B cell (primary cell): ENCODE data around the gene SEC31B. TPM values are rescaled to one million over a fixed set of nuclear protein-coding genes. Genes with fewer than 3 reads are reported as not detected.

Experiments used
- ATAC-seq: fragments of 200-7000 bp; cut with Tn5 transposase; one replicate; pipeline ENCODE4 v1.10.0; 2021; ENCODE audit warnings: low read depth, mild to moderate bottlenecking, moderate number of reproducible peaks, moderate library complexity
- CTCF ChIA-PET: fragments of 350-600 bp; sonication (Branson Sonifier 250); formaldehyde crosslinking; loops from one replicate; lab custom pipeline; 2021; ENCODE audit warnings: antibody characterized with exemption, inconsistent platforms; lab: Charles Lee
- POLR2A ChIA-PET: fragments of 350-600 bp; sonication (Branson Sonifier 250); formaldehyde crosslinking; loops from one replicate; lab custom pipeline; 2021; ENCODE audit warnings: antibody characterized with exemption; lab: Charles Lee
- DNase-seq: peaks from one replicate; pipeline ENCODE4 v3.0.0; 2013
- H2AFZ ChIP-seq: 2 replicates; pipeline ENCODE4 v1.6.1; 2012; ENCODE audit warnings: mild to moderate bottlenecking, low read depth, low read length; ENCODE audit not compliant: insufficient read depth, poor library complexity, severe bottlenecking
- H3K27ac ChIP-seq, 2 donors: 1 replicate in 1 of 2; 2 replicates in 1 of 2; pipeline ENCODE4 v1.5.1; 2012 to 2013; ENCODE audit warnings: low read length in 2 of 2, mild to moderate bottlenecking in 2 of 2, moderate library complexity in 1 of 2
- H3K27me3 ChIP-seq, 4 experiments: fragments of 200-600 bp in 1 of 4; sonication (generic) in 1 of 4; replicated peaks in 1 of 4; 1 replicate in 2 of 4; 2 replicates in 2 of 4; pipeline versions ENCODE4 v1.6.1 to v1.7.0; 2013 to 2016; ENCODE audit warnings: low read length in 3 of 4, mild to moderate bottlenecking in 2 of 4, mixed read lengths in 1 of 4, moderate library complexity in 1 of 4; ENCODE audit not compliant: insufficient read depth in 4 of 4, control insufficient read depth in 3 of 4; ENCODE audit errors: control extremely low read depth in 1 of 4
- H3K36me3 ChIP-seq, 2 experiments: replicated peaks in 1 of 2; 1 replicate in 1 of 2; 2 replicates in 1 of 2; pipeline versions ENCODE4 v1.6.1 to v1.7.1; 2013; ENCODE audit warnings: low read length in 1 of 2; ENCODE audit not compliant: insufficient read depth in 2 of 2, control insufficient read depth in 1 of 2; ENCODE audit errors: control extremely low read depth in 1 of 2, extremely low read depth in 1 of 2
- H3K4me1 ChIP-seq, 2 donors: fragments of 200-600 bp in 1 of 2; sonication (generic) in 1 of 2; 1 replicate in 1 of 2; 2 replicates in 1 of 2; pipeline versions ENCODE4 v1.5.1 to v1.6.1; 2013 to 2017; ENCODE audit warnings: low read length in 2 of 2; ENCODE audit not compliant: control insufficient read depth in 2 of 2, insufficient read depth in 2 of 2
- H3K4me2 ChIP-seq: replicated peaks from 2 replicates; pipeline ENCODE3; 2012; ENCODE audit warnings: mild to moderate bottlenecking, low read depth, low read length; ENCODE audit not compliant: poor library complexity, severe bottlenecking
- H3K4me3 ChIP-seq, 5 experiments: fragments of 200-600 bp in 1 of 5; sonication (generic) in 1 of 5; 1 replicate in 3 of 5; 2 replicates in 2 of 5; pipeline versions ENCODE4 v1.5.1 to v1.7.0; 2011 to 2016; ENCODE audit warnings: low read length in 4 of 5, mild to moderate bottlenecking in 4 of 5, low read depth in 2 of 5, control low read depth in 1 of 5, moderate library complexity in 1 of 5; ENCODE audit not compliant: insufficient read depth in 1 of 5; ENCODE audit errors: control extremely low read depth in 1 of 5, extremely low read depth in 1 of 5
- H3K79me2 ChIP-seq: fragments of 200-600 bp; sonication (generic); one replicate; pipeline ENCODE4 v1.6.0; 2016; ENCODE audit warnings: low read length; ENCODE audit not compliant: control insufficient read depth, insufficient read depth
- H3K9ac ChIP-seq: fragments of 200-600 bp; sonication (generic); 2 replicates; pipeline ENCODE4 v1.6.1; 2017; ENCODE audit warnings: mild to moderate bottlenecking, low read length, moderate library complexity
- H3K9me3 ChIP-seq, 3 donors: one replicate each; pipeline versions ENCODE4 v1.6.1 to v1.7.1; 2013; ENCODE audit warnings: low read length in 2 of 3; ENCODE audit not compliant: control insufficient read depth in 2 of 3, insufficient read depth in 1 of 3; ENCODE audit errors: control extremely low read depth in 1 of 3
- H4K20me1 ChIP-seq: 2 replicates; pipeline ENCODE4 v1.6.0; 2012; ENCODE audit warnings: mild to moderate bottlenecking, low read length; ENCODE audit not compliant: insufficient read depth, control insufficient read depth, poor library complexity, severe bottlenecking
- H3K27ac Mint-ChIP-seq: one replicate; pipeline ENCODE4 v1.8.0; 2021; ENCODE audit warnings: mixed read lengths
- H3K27me3 Mint-ChIP-seq: one replicate; pipeline ENCODE4 v1.8.0; 2021; ENCODE audit warnings: mixed read lengths
- H3K4me1 Mint-ChIP-seq: one replicate; pipeline ENCODE4 v1.8.0; 2021; ENCODE audit warnings: mixed read lengths
- H3K4me3 Mint-ChIP-seq: one replicate; pipeline ENCODE4 v1.8.0; 2021; ENCODE audit warnings: mixed read lengths
- H3K9me3 Mint-ChIP-seq: one replicate; pipeline ENCODE4 v1.8.0; 2022; ENCODE audit warnings: mixed read lengths; ENCODE audit not compliant: insufficient read depth
- CTCF ChIP-seq: fragments of 200-600 bp; IDR thresholded peaks from one replicate; pipeline ENCODE4 v1.8.0; 2022; ENCODE audit warnings: antibody characterized with exemption, mild to moderate bottlenecking
- EZH2 ChIP-seq: IDR thresholded peaks from 2 replicates; pipeline ENCODE4 v1.6.1; 2012; ENCODE audit warnings: borderline replicate concordance, low read depth, mild to moderate bottlenecking, moderate library complexity, low read length; ENCODE audit not compliant: insufficient read depth, poor library complexity, severe bottlenecking
- WGBS: methylation state at CpG from one replicate; pipeline ENCODE4 v1.1.5; 2013; ENCODE audit warnings: missing lambda C conversion rate; ENCODE audit not compliant: insufficient coverage; 5-methylcytosine and 5-hydroxymethylcytosine counted together
- intact Hi-C: fragments of 100-400 bp; cut with micrococcal nuclease; formaldehyde crosslinking; loops from one replicate; pipeline ENCODE4 v1.10.0; 2022
- polyA plus RNA-seq: library from polyadenylated mRNA; depleted of rRNA; stranded (reverse); fragments of >200 nt; gene quantifications from 2 replicates; pipeline ENCODE4 v1.2.3, GENCODE V29; 2012
- total RNA-seq, 2 donors: library from RNA; stranded (reverse); fragments of 120-200 nt in 1 of 2; gene quantifications; 1 replicate in 1 of 2; 2 replicates in 1 of 2; pipeline versions ENCODE4 v1.2.3 to v1.2.4, GENCODE V29; 2013 to 2022

The SEC31B gene
- total and polyA plus RNA-seq, 2 donors (not counting 1 experiment from before 2014, with no cell fraction given) = 36.3 to 45.7 TPM

- Histone ChIP-seq H4K20me1 (no peaks in the 10 kb centered on the region), H3K27ac (no peak overlapping the region), H3K4me3 (no peak overlapping the region), H3K4me1 (no peaks in the 10 kb centered on the region), H3K36me3 (no peaks in the 10 kb centered on the region), H3K9ac (no peak overlapping the region), H2AFZ (no peak overlapping the region), H3K79me2 (no peaks in the 10 kb centered on the region), H3K9me3 (no peaks in the 10 kb centered on the region), H3K27me3 (peaks cover 0 to 12% (median 1%) of the 10 kb centered on the region in 4 experiments), H3K4me2 (no peak overlapping the region)
- CTCF ChIA-PET = no interaction called here
- DNase-seq (no peak), ATAC-seq (no peak)
- intact Hi-C loops = no loop called here
- 98% methylated on average over 3 of the region's 3 CpGs for WGBS
- no peak for TF ChIP-seq EZH2
- no peak for TF ChIP-seq CTCF
- no peaks in the 10 kb centered on the region for H3K4me1 Mint-ChIP-seq
- POLR2A ChIA-PET = no interaction called here
- no peak overlapping the region for H3K27ac Mint-ChIP-seq
- H3K9me3 Mint-ChIP-seq = no peaks in the 10 kb centered on the region
- H3K27me3 Mint-ChIP-seq = peaks cover 44% of the 10 kb centered on the region
- no peak overlapping the region for H3K4me3 Mint-ChIP-seq
Measured at GRCh38 chr10:100470367-100470766, 49.3 kb downstream of the SEC31B start.

- Mint-ChIP-seq H3K27ac (no peak overlapping the region), H3K27me3 (peaks cover 44% of the 10 kb centered on the region), H3K9me3 (no peaks in the 10 kb centered on the region), H3K4me1 (no peaks in the 10 kb centered on the region), H3K4me3 (no peak overlapping the region)
- WGBS = 100% methylated on average over 1 of the region's 1 CpG
- no peak overlapping the region for H3K9ac ChIP-seq
- H3K36me3 ChIP-seq = no peaks in the 10 kb centered on the region
- H4K20me1 ChIP-seq = no peaks in the 10 kb centered on the region
- no peak overlapping the region for H3K4me2 ChIP-seq
- POLR2A ChIA-PET = no interaction called here
- H3K4me3 ChIP-seq = no peak overlapping the region
- ATAC-seq (no peak), DNase-seq (no peak)
- CTCF ChIA-PET = no interaction called here
- peaks cover 0 to 12% (median 1%) of the 10 kb centered on the region in 4 experiments for H3K27me3 ChIP-seq
- H3K27ac ChIP-seq = no peak overlapping the region
- no peaks in the 10 kb centered on the region for H3K79me2 ChIP-seq
- no peaks in the 10 kb centered on the region for H3K9me3 ChIP-seq
- no peak overlapping the region for H2AFZ ChIP-seq
- TF ChIP-seq EZH2 (no peak), CTCF (no peak)
- intact Hi-C loops = no loop called here
- no peaks in the 10 kb centered on the region for H3K4me1 ChIP-seq
Measured at GRCh38 chr10:100469756-100470155, 49.9 kb downstream of the SEC31B start.
